ENCODE measurements around the gene SLC12A7.
"Not testable (repeated sequence)": the region's sequence is repeated elsewhere in the genome, so short reads cannot be mapped to it uniquely, and the experiment has no call there.

SLC12A7 gene

GRCh38 chr5:1061292-1061691, 50.6 kb downstream of the SLC12A7 start:
- in situ Hi-C loops (cut with MboI; ENCODE audit: low pct_unique_long_range_greater_than_20kb, low sequenced_read_pairs); DNase-seq: not testable (repeated sequence)

GRCh38 chr5:1060535-1060981, 51.3 kb downstream of the SLC12A7 start:
- in situ Hi-C loops (cut with MboI; ENCODE audit: low pct_unique_long_range_greater_than_20kb, low sequenced_read_pairs): no loop called here
- DNase-seq: no peak

- DNase-seq: no peak
- in situ Hi-C loops (cut with MboI; ENCODE audit: low pct_unique_long_range_greater_than_20kb, low sequenced_read_pairs): loop anchor here (10.0 kb wide), 1 partner anchor 45 kb away; no protein-coding TSS in a partner anchor
Observed at GRCh38 chr5:1059884-1060263, 52.0 kb downstream of the SLC12A7 start.

- no peak for DNase-seq
- in situ Hi-C loops (cut with MboI; ENCODE audit: low pct_unique_long_range_greater_than_20kb, low sequenced_read_pairs): loop anchor here (10.0 kb wide), 1 partner anchor 46 kb away; no protein-coding TSS in a partner anchor
Observed at GRCh38 chr5:1058988-1059883, 52.6 kb downstream of the SLC12A7 start.

- in situ Hi-C loops (cut with MboI; ENCODE audit: low pct_unique_long_range_greater_than_20kb, low sequenced_read_pairs): loop anchor here (10.0 kb wide), 1 partner anchor 46 kb away; no protein-coding TSS in a partner anchor
- DNase-seq: no peak
Observed at GRCh38 chr5:1058083-1058945, 53.5 kb downstream of the SLC12A7 start.

- in situ Hi-C loops (cut with MboI; ENCODE audit: low pct_unique_long_range_greater_than_20kb, low sequenced_read_pairs): loop anchor here (10.0 kb wide), 1 partner anchor 47 kb away; no protein-coding TSS in a partner anchor
- no peak for DNase-seq
Observed at GRCh38 chr5:1057485-1058082, 54.3 kb downstream of the SLC12A7 start.

- in situ Hi-C loops (cut with MboI; ENCODE audit: low pct_unique_long_range_greater_than_20kb, low sequenced_read_pairs): loop anchor here (10.0 kb wide), 1 partner anchor 48 kb away; no protein-coding TSS in a partner anchor
- DNase-seq: no peak
Observed at GRCh38 chr5:1056611-1057484, 55.0 kb downstream of the SLC12A7 start.

- in situ Hi-C loops (cut with MboI; ENCODE audit: low pct_unique_long_range_greater_than_20kb, low sequenced_read_pairs): loop anchor here (10.0 kb wide), 1 partner anchor 49 kb away; no protein-coding TSS in a partner anchor
- DNase-seq: no peak
Observed at GRCh38 chr5:1055896-1056610, 55.8 kb downstream of the SLC12A7 start.

- DNase-seq: no peak
- in situ Hi-C loops (cut with MboI; ENCODE audit: low pct_unique_long_range_greater_than_20kb, low sequenced_read_pairs): loop anchor here (10.0 kb wide), 1 partner anchor 50 kb away; no protein-coding TSS in a partner anchor
Observed at GRCh38 chr5:1054799-1055775, 56.8 kb downstream of the SLC12A7 start.

- in situ Hi-C loops (cut with MboI; ENCODE audit: low pct_unique_long_range_greater_than_20kb, low sequenced_read_pairs): loop anchor here (10.0 kb wide), 1 partner anchor 51 kb away; no protein-coding TSS in a partner anchor
- DNase-seq: no peak
Observed at GRCh38 chr5:1054018-1054798, 57.7 kb downstream of the SLC12A7 start.

GRCh38 chr5:1053391-1054017, 58.4 kb downstream of the SLC12A7 start:
- DNase-seq: no peak
- in situ Hi-C loops (cut with MboI; ENCODE audit: low pct_unique_long_range_greater_than_20kb, low sequenced_read_pairs): loop anchor here (10.0 kb wide), 1 partner anchor 51 kb away; no protein-coding TSS in a partner anchor

GRCh38 chr5:1052641-1053390, 59.0 kb downstream of the SLC12A7 start:
- no peak for DNase-seq
- in situ Hi-C loops (cut with MboI; ENCODE audit: low pct_unique_long_range_greater_than_20kb, low sequenced_read_pairs): loop anchor here (10.0 kb wide), 1 partner anchor 52 kb away; no protein-coding TSS in a partner anchor

- in situ Hi-C loops (cut with MboI; ENCODE audit: low pct_unique_long_range_greater_than_20kb, low sequenced_read_pairs): loop anchor here (10.0 kb wide), 1 partner anchor 53 kb away; no protein-coding TSS in a partner anchor
- no peak for DNase-seq
Observed at GRCh38 chr5:1052076-1052475, 59.8 kb downstream of the SLC12A7 start.

GRCh38 chr5:1051366-1051720, 60.5 kb downstream of the SLC12A7 start:
- no peak for DNase-seq

More at GRCh38 chr5:1051366-1051720, 60.5 kb downstream of the SLC12A7 start:
- in situ Hi-C loops (cut with MboI; ENCODE audit: low pct_unique_long_range_greater_than_20kb, low sequenced_read_pairs): loop anchor here (10.0 kb wide), 1 partner anchor 53 kb away; no protein-coding TSS in a partner anchor

Data from KBM-7 (cell line).